Measurements from ENCODE around the gene SOCS6. TPM values are rescaled to one million over a fixed set of nuclear protein-coding genes. Genes with fewer than 3 reads are reported as not detected.
"Not testable (repeated sequence)": the region's sequence is repeated elsewhere in the genome, so short reads cannot be mapped to it uniquely, and the experiment has no call there.

Gene SOCS6
- total RNA-seq: 10 to 100 TPM; 12.8 to 26.8 (median 16.3) TPM

- Histone ChIP-seq H3K4me1 (peaks cover 33 to 34% of the 10 kb centered on the region in 2 donors), H3K27ac (peak within 1 kb of the TSS; percentile 75 to 91 (median 90)), H3K27me3 (no peaks in the 10 kb centered on the region), H3K4me3 (peak within 1 kb of the TSS; percentile 68 to 74 (median 72)), H3K36me3 (no peaks in the 10 kb centered on the region), H3K9me3 (no peaks in the 10 kb centered on the region)
- peak in 1 of 2 donors; percentile 20 for TF ChIP-seq POLR2A (IDR thresholded peaks at IDR 0.05)
- no peak for TF ChIP-seq CTCF (IDR thresholded peaks at IDR 0.05 in 4 of 5, conservative IDR thresholded peaks at IDR 0.05 in 1 of 5)
- intact Hi-C loops (cut with DNase I; ENCODE audit: low total_unique reads): loop anchor here (5.0 kb wide), 2 partner anchors 48 to 82 kb away; partner anchors contain the start of gene RTTN
- in situ Hi-C loops (cut with MboI; ENCODE audit: low sequenced_read_pairs in 4 of 4): loop anchor here in 1 of 4 donors (10.0 kb wide), 1 partner anchor 84 kb away; the partner anchor contains the start of gene RTTN
- DNase-seq (peak; percentile 13 to 41), ATAC-seq (peak; percentile 67 to 72)
These were observed at the start of gene SOCS6 for GRCh38 chr18:70288851-70289328. SOCS6 (plus strand) TSS chr18:70289045; CDS start chr18:70324669, 35,624 bp downstream.

- in situ Hi-C loops (cut with MboI; ENCODE audit: low sequenced_read_pairs in 4 of 4): no loop called here
- H3K4me3 ChIP-seq: no peak overlapping the region
- DNase-seq (no peak), ATAC-seq (no peak)
- no peaks in the 10 kb centered on the region for H3K27me3 ChIP-seq
- TF ChIP-seq CTCF (IDR thresholded peaks at IDR 0.05 in 4 of 5, conservative IDR thresholded peaks at IDR 0.05 in 1 of 5) (no peak), POLR2A (IDR thresholded peaks at IDR 0.05) (no peak)
- no peaks in the 10 kb centered on the region for H3K9me3 ChIP-seq
- no peaks in the 10 kb centered on the region for H3K36me3 ChIP-seq
- peaks cover 5 to 8% of the 10 kb centered on the region in 2 donors for H3K4me1 ChIP-seq
- intact Hi-C loops (cut with DNase I; ENCODE audit: low total_unique reads): no loop called here
- H3K27ac ChIP-seq: no peak overlapping the region
These were observed 45.5 kb upstream of the SOCS6 start for GRCh38 chr18:70243131-70243929.

- no peak for DNase-seq
- Histone ChIP-seq H3K4me3 (peak overlapping the region in 3 of 4 donors; percentile 5 to 26 (median 21)), H3K9me3 (no peaks in the 10 kb centered on the region), H3K4me1 (peaks cover 5 to 8% of the 10 kb centered on the region in 2 donors), H3K27ac (no peak overlapping the region), H3K36me3 (no peaks in the 10 kb centered on the region), H3K27me3 (no peaks in the 10 kb centered on the region)
- TF ChIP-seq CTCF (IDR thresholded peaks at IDR 0.05 in 4 of 5, conservative IDR thresholded peaks at IDR 0.05 in 1 of 5) (no peak), POLR2A (IDR thresholded peaks at IDR 0.05) (no peak)
- intact Hi-C loops (cut with DNase I; ENCODE audit: low total_unique reads): no loop called here
- in situ Hi-C loops (cut with MboI; ENCODE audit: low sequenced_read_pairs in 4 of 4): no loop called here
- no peak for ATAC-seq
These were observed 42.8 kb upstream of the SOCS6 start for GRCh38 chr18:70246061-70246466.

GRCh38 chr18:70249118-70249517, 39.7 kb upstream of the SOCS6 start:
- ATAC-seq (no peak), DNase-seq (no peak)
- intact Hi-C loops (cut with DNase I; ENCODE audit: low total_unique reads) (no loop called here), in situ Hi-C loops (cut with MboI; ENCODE audit: low sequenced_read_pairs in 4 of 4) (no loop called here)
- H3K27ac ChIP-seq: no peak overlapping the region
- no peaks in the 10 kb centered on the region for H3K36me3 ChIP-seq
- H3K9me3 ChIP-seq: no peaks in the 10 kb centered on the region
- peaks cover 5 to 8% of the 10 kb centered on the region in 2 donors for H3K4me1 ChIP-seq
- H3K27me3 ChIP-seq: no peaks in the 10 kb centered on the region
- TF ChIP-seq POLR2A (IDR thresholded peaks at IDR 0.05): no peak
- no peak overlapping the region for H3K4me3 ChIP-seq

- H3K27ac ChIP-seq; H3K36me3 ChIP-seq; ATAC-seq; intact Hi-C loops (cut with DNase I; ENCODE audit: low total_unique reads); H3K4me1 ChIP-seq; H3K4me3 ChIP-seq; DNase-seq; in situ Hi-C loops (cut with MboI; ENCODE audit: low sequenced_read_pairs in 4 of 4); H3K27me3 ChIP-seq; H3K9me3 ChIP-seq: not testable (repeated sequence)
These were observed 39.0 kb upstream of the SOCS6 start for GRCh38 chr18:70249861-70250260.
